GM21619 (cell line): ENCODE results near the gene TNNI3.
"Not testable (repeated sequence)": the region's sequence is repeated elsewhere in the genome, so short reads cannot be mapped to it uniquely, and the experiment has no call there.

Experiments
- ATAC-seq: cut with Tn5 transposase; IDR thresholded peaks from one replicate; pipeline ENCODE4 v1.9.1; 2021; ENCODE audit not compliant: unreplicated experiment

Gene TNNI3

DNA sequence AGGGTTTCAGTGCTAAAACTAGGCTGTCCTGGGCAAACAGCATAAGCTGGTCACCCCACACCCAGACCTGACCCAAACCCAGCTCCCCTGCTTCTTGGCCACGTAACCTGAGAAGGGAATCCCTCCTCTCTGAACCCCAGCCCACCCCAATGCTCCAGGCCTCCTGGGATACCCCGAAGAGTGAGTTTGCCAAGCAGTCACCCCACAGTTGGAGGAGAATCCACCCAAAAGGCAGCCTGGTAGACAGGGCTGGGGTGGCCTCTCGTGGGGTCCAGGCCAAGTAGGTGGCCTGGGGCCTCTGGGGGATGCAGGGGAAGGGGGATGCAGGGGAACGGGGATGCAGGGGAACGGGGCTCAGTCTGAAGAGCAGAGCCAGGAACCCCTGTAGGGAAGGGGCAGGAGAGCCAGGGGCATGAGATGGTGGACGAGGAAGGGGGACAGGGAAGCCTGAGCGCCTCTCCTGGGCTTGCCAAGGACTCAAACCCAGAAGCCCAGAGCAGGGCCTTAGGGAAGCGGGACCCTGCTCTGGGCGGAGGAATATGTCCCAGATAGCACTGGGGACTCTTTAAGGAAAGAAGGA lies 42.9 kb downstream of the TNNI3 start:
- no peak for ATAC-seq

DNA sequence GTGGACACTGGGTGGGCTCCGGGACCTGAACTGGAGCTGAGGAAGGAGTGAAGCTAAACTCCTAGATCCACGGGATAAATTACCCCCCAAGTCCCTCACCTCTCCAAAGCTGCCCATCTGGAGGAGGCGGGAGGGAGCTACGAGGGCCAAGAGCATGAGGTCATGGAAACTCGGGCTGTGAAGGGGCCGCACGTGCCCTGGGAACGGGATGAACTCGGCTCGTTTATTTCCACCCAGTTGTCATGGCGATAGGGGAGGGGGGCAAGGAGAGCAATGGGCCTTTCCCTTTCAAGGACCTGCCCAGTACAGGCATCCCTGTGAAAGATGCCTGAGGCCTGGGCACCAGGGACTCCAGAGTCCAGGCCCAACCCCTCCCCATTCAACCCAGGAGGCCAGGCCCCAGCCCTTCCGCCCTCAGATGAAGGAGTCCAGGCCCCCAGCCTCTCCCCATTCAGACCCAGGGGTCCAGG lies 43.9 kb downstream of the TNNI3 start:
- ATAC-seq: no peak

DNA sequence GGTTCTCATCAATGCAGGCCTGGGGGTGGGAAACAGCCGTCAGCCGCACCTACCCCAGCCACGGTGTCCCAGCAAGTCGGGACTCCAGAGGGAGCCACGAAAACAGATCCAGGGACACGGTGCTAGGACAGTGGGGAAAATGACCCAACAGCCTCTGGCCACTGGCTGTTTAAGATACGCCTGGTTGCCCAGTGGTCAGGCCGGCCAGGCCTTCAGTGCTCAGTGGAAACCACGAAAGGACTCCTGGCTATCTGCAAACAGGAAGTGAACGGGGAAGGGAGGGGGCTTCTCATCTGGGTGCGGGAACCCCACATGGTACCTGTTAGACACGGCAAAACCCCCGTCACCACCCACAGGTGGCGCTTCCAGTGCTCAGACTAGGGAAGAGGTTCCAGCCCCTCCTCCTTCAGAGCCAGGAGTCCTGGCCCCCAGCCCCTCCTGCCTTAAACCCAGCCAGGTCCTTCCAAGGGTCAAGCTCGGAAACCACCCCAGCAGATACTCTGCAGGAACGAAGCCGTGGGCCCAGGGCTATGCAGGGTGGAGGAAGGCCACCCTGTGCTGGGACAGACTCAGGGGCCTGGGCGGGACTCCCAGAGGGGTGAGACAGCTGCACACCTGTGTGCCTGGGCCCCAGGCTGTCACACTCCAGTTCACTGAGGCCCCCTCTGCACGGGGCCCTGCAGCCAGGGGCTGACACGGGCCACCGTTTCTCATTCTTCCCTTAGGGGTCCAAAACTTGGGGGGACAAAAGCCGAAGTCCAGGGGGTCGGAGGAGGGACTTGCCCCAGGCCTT lies 44.6 kb downstream of the TNNI3 start:
- no peak for ATAC-seq

DNA sequence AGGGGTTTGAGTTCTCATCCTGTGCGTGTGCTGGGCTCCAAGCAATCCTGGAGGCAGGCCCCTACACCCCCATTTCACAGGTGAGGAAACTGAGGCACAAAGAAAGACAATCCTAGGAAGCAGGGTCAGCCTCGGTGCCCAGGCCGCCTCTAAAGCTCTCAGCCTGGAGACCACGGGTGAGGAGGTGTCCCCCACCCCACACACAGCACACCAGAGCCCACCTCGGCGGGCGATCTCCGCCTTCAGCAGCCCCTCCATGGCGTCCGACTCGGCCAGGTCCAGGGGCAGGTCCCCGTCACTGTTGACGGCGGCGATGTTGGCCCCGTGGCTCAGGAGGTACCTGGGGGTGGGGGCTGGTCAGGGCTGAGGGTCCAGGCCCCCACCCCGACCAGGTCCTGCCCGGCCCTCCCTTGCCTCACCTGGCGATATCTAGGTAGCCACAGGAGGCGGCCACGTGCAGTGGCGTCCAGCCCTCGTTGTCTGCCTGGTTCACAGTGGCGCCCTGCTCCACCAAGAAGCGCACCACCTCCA lies 45.2 kb downstream of the TNNI3 start:
- ATAC-seq: no peak

DNA sequence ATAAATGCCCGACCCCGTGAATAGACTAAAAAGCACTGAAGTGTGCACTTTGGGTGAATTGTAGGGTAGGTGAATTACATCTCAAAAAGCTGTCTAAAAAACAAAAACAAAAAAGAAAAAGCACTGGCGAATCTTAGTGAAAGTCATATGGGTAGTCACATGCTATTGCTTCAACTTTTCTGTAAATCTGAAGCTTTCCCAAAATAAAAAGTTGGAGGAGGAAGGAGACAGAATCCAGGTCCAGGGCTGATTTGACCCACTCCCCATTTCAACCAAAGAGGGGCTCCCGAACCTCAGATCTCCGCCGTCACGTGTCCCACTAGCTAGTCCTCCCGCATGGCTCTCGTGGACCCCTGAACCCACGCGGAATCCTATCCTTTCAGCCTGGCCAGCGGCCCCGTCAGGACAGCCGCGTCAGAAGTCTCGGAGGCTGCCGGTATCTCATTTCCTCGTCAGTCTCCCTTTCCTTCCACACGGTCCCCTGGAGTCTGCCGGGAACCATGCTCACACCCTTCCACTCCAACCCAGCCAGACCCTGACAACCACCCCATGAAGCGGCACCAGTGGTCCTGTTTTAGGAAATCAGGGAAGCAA lies 46.2 kb downstream of the TNNI3 start:
- no peak for ATAC-seq

DNA sequence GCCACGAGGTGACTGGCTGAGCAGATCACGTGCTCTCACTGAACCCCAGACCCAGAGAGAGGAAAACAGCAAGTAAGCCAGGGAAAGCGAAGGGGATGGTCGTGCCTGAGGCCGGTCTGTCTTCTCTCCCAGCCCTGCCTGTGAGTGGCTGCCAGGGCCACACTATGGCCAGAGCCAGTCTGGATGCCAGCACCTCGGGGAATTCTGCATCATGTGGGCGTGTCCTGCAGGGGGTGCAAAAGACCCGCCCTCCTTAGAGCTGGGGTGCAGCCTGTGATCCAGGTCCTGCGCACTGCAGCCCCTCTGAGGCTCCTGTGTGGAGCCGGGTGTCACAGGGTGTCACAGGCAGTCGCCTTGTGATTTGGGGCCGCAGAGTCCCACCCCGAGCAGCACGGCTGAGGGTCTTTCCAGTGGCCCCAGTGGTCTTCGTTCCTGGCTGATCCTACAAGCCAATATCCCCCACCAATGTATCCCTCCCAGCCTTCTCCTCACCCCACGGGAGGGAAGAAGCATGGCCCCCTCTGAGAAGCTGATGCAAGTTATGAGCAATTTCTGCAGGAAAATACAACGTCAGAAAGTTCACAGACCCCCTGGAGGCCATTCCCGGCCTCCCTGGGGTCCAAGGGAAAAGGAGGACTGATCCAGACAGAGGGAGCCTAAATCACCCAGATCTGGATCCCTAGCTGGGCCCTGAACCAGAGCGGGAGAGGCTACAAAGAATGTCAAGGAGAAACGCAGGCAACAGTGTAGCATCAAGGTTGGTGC lies 47.8 kb downstream of the TNNI3 start:
- no peak for ATAC-seq

DNA sequence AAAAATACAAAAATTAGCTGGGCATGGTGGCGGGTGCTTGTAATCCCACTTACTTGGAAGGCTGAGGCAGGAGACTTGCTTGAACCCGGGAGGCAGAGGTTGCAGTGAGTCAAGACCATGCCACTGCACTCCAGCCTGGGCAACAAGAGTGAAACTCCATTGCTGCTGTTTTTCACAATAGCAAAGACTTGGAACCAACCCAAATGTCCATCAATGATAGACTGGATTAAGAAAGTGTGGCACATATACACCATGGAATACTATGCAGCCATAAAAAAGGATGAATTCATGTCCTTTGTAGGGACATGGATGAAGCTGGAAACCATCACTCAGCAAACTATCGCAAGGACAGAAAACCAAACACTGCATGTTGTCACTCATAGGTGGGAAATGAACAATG lies 50.3 kb downstream of the TNNI3 start:
- not testable (repeated sequence) for ATAC-seq

DNA sequence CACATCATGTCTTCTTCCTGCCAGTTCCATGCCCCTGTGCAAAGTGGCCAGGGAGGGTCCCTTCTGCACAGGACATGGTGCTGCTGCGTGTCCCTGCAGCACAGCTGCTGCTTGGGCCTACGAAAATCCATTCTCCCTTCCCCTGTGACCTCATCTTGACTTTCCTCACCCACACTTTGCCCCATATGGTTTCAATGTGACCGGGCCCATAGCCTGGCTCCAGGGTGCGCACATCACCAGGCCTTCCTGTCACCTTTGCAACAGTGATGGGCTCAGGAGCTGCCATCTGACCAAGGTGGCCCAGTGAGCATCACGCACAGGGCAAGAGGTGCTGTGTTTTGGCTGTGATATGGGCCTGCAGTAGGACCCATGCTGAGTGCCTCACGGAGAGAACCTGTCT lies 50.9 kb downstream of the TNNI3 start:
- no peak for ATAC-seq

DNA sequence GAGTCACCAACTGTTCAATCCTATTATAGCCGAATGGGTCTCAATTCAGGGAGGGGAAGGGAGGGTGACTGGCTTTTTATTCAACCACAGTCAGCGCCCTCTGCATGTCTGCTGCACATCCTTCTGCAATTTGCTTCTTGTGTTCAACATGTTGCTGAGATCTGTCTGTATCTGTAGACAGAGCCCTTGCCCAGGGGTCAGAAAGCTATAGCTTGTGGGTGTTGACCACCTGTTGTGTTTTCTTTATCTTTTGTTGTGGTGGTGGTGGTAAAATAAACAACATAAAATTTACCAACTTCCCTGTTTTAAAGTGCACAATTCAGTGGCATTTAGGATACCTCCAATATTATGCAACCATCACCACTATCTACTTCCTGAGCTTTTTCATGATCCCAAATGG lies 52.3 kb downstream of the TNNI3 start:
- ATAC-seq: no peak

DNA sequence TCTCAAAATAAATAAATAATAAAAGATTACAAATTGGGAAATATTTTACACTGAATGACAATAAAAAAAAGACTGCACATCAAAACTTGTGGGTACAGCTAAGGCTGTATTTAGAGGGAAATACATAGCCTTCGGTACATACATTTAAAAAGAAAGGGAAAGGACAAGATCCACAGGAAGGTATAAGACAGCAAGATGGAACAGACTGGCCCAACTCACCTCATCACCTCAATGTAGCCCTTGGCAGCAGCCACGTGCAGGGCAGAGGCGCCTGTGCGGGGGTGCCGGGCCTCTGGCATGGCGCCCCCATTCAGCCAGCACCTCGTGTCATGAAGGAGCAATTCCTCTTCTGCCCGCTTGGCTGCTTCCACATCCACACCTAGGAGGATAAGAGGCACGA lies 54.3 kb downstream of the TNNI3 start:
- ATAC-seq: no peak
